Naive thymus-derived CD8-positive, alpha-beta T cell (primary cell): ENCODE measurements around the gene NDUFA3. TPM values are rescaled to one million over a fixed set of nuclear protein-coding genes. Genes with fewer than 3 reads are reported as not detected.

Experiments used
- ATAC-seq, 2 donors: fragments of 150-1000 bp; cut with Tn5 transposase in 1 of 2; sonication (Bioruptor Pico), chemical (Tn5 transposase) in 1 of 2; 1 replicate in 1 of 2; 2 replicates in 1 of 2; pipeline ENCODE4 v1.10.0; 2021; ENCODE audit warnings: mild to moderate bottlenecking in 2 of 2, moderate library complexity in 2 of 2
- POLR2A ChIA-PET: fragments of 350-600 bp; sonication (Branson Sonifier 250); formaldehyde crosslinking; loops from one replicate; lab custom pipeline; 2021; ENCODE audit warnings: antibody characterized with exemption; lab: Charles Lee
- DNase-seq, 10 donors: peaks; one replicate each; pipeline versions ENCODE4 v3.0.0 to v3.0.0-alpha.2; 2020 to 2022
- H3K27ac Mint-ChIP-seq, 10 donors: one replicate each; pipeline ENCODE4 v1.8.0; 2020 to 2022; ENCODE audit warnings: mild to moderate bottlenecking in 10 of 10, mixed read lengths in 10 of 10, moderate library complexity in 4 of 10, inconsistent platforms in 1 of 10
- H3K27me3 Mint-ChIP-seq, 5 donors: one replicate each; pipeline ENCODE4 v1.8.0; 2021 to 2022; ENCODE audit warnings: mixed read lengths in 5 of 5
- H3K36me3 Mint-ChIP-seq, 3 donors: one replicate each; pipeline ENCODE4 v1.8.0; 2020 to 2022; ENCODE audit warnings: mixed read lengths in 3 of 3, mild to moderate bottlenecking in 2 of 3, inconsistent platforms in 1 of 3
- H3K4me1 Mint-ChIP-seq, 4 donors: one replicate each; pipeline ENCODE4 v1.8.0; 2021 to 2022; ENCODE audit warnings: mixed read lengths in 4 of 4
- H3K4me3 Mint-ChIP-seq, 10 donors: one replicate each; pipeline ENCODE4 v1.8.0; 2020 to 2022; ENCODE audit warnings: mild to moderate bottlenecking in 10 of 10, mixed read lengths in 10 of 10, moderate library complexity in 6 of 10, inconsistent platforms in 1 of 10
- H3K9me3 Mint-ChIP-seq, 9 donors: one replicate each; pipeline ENCODE4 v1.8.0; 2020 to 2022; ENCODE audit warnings: mixed read lengths in 9 of 9, mild to moderate bottlenecking in 3 of 9, inconsistent platforms in 1 of 9, moderate library complexity in 1 of 9
- polyA plus RNA-seq, 3 donors: library from polyadenylated mRNA; unstranded; fragments of 300-500 nt; fragmentation: Illumina TruSeq; gene quantifications; one replicate each; pipeline ENCODE4 v1.2.3, GENCODE V29; 2021
- total RNA-seq, 8 experiments: library from RNA in 2 of 8; stranded (reverse) in 2 of 8; gene quantifications; one replicate each; pipeline ENCODE4 v1.2.3 and lab custom pipeline; 2021 to 2026

Gene NDUFA3
- total and polyA plus RNA-seq, 5 experiments from 2014 or later: 103 to 564 (median 489) TPM

DNA sequence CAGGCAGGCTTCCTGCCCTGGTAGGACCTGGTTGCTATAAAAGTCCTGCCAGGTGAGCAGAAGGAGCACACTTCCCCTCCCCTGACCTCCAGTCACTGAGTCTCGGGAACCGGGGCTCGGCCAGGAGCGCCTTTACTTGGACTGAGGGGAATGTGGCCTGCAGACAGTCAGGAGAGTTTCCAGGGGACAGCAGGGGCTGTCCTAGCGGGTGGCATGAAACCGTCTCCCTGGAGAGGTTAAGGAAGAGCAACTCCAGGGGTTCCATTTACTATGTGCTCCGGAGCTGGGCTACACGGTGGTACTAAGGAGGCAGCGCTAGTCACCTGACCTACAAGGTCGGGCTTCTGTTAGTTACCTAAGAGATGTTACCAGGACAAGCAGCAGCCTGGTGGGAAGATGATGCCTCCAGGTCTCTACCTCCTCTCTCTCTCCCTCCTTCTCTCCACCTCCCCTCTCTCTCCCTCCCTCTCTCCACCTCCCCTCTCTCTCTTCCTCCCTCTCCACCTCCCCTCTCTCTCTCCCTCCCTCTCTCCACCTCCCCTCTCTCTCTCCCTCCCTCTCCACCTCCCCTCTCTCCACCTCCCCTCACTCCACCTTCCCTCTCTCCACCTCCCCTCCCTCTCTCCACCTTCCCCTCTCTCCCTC, 30.8 kb downstream of the NDUFA3 start:
- Mint-ChIP-seq H3K9me3 (no peaks in the 10 kb centered on the region), H3K27me3 (no peaks in the 10 kb centered on the region), H3K27ac (peak overlapping the region in 2 of 10 donors; percentile 18 to 82), H3K4me3 (no peak overlapping the region), H3K36me3 (peaks cover 0 to 14% (median 3%) of the 10 kb centered on the region in 3 donors), H3K4me1 (peaks cover 8 to 23% (median 19%) of the 10 kb centered on the region in 4 donors)
- POLR2A ChIA-PET: interaction anchor here (0.6 kb wide), 1 partner anchor 59 kb away, joined by 4 read pairs; no protein-coding TSS in a partner anchor
- no peak for ATAC-seq
- DNase-seq: peak in 2 of 10 donors; percentile 51 to 69

DNA sequence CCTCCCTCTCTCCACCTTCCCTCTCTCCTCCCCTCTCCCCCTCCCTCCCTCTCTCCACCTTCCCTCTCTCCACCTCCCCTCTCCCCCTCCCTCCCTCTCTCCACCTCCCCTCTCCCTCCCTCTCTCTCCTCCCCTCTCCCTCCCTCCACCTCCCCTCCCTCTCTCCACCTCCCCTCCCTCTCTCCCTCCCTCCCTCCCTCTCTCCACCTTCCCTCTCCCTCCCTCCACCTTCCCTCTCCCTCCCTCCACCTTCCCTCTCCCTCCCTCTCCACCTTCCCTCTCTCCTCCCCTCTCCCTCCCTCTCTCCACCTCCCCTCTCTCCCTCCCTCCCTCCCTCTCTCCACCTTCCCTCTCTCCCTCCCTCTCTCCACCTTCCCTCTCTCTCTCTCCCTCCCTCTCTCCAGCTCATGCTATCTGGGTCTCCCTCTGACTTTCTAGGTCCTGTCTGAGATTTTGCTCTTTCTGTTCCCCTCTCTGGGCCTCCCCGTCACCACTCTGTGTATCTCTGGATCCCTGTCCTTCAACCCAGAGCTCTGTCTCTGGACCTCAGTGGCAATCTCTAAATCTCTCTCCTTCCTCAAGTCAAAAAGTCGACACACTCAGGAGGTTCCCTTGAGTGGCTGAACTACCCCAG, 31.4 kb downstream of the NDUFA3 start:
- H3K4me3 Mint-ChIP-seq: peak overlapping the region in 2 of 10 donors; percentile 4 to 26
- DNase-seq: no peak
- H3K4me1 Mint-ChIP-seq: peaks cover 12 to 29% (median 25%) of the 10 kb centered on the region in 4 donors
- ATAC-seq: no peak
- POLR2A ChIA-PET: interaction anchor here (0.6 kb wide), 1 partner anchor 58 kb away, joined by 4 read pairs; no protein-coding TSS in a partner anchor
- peak overlapping the region in 4 of 10 donors; percentile 33 to 82 (median 60) for H3K27ac Mint-ChIP-seq
- H3K27me3 Mint-ChIP-seq: no peaks in the 10 kb centered on the region
- H3K9me3 Mint-ChIP-seq: no peaks in the 10 kb centered on the region
- H3K36me3 Mint-ChIP-seq: peaks cover 0 to 12% (median 2%) of the 10 kb centered on the region in 3 donors

DNA sequence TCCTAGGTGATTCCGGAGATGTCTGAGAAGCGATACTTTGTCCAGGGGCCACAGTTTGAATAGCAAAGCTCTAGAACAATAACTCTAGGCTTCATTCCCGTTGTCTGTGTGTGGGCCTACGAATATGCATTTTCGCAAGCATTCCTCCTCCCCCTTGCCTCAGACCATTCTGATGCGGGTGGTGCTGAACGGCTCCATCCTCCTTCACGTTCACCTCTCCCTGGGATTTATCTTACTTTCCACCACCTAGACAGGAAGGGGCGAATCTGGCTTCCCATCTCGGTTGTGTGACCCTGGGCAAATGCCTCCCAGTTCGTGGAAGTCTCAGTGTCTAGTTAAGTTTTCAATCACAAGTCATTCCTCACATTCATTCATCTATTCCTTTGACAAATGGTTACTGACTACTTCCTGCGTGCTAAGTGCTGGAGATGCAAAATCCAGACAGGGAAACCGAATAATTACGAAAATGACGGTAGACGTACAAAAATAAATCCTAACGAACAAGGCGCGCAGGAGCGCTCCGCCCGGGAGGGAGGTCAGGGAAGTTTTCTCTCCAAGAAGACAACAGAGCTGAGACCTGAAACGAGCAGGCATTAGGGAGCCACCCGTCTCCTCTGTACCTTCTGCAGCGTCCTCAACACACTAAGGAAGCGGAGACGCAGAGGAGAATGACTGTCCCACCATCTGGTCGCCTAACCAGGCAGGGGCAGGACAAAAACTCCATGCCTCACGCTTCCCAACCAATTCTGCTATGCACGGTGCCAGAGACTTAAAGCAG, 33.6 kb downstream of the NDUFA3 start:
- Mint-ChIP-seq H3K4me3 (peak overlapping the region; percentile 78 to 94 (median 90)), H3K9me3 (no peaks in the 10 kb centered on the region), H3K27ac (peak overlapping the region; percentile 14 to 95 (median 90)), H3K4me1 (peaks cover 23 to 49% (median 45%) of the 10 kb centered on the region in 4 donors), H3K27me3 (no peaks in the 10 kb centered on the region), H3K36me3 (peaks cover 0 to 14% (median 2%) of the 10 kb centered on the region in 3 donors)
- POLR2A ChIA-PET: interaction anchor here (0.7 to 4.5 kb wide), 19 partner anchors 10 to 1518 kb away, joined by 3 to 129 read pairs (median 5); partner anchors contain the start of genes LENG1, LENG8, LENG9 and MBOAT7
- DNase-seq: peak in 1 of 10 donors; percentile 15
- ATAC-seq: no peak

DNA sequence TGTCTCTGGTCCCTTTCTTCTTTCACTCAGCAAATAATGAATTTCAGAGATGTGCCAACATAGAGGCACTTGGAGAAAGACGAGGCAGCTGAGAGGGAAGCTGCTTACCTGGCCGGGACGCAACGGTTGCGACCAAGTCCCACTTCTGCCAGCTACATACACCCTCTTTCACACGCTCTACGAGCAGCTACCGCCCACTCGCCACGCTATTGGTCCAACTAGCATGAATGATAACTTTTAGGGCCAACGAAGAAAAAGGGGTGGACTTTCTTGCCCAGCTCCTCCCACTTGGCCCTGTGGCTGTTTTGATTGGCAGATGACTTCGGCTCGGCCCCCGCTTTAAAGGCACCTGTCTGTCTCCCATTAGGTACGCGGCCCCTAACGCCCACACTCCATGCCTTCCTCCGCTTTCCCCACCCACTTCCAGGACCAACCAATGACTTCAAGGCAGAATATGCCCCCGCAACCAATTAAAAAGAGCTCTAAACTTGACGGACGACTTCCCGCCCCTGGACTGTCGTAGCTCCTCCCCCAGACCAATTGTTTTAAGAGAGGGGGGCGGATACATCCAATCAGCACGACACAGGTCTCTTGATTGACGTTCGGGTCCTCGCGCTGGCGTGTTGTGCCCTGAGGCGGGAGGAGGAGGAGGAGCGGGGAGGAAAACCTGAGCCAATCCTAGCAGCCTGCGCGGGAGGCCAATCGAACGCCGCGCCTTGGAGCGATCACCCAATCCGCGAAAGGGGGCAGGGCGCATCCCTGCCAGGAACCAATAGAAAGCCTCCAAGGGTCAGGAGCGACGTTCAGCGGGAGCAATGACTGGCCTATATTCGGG, 34.4 kb downstream of the NDUFA3 start:
- no peaks in the 10 kb centered on the region for H3K9me3 Mint-ChIP-seq
- peak overlapping the region; percentile 78 to 94 (median 90) for H3K4me3 Mint-ChIP-seq
- peak overlapping the region; percentile 14 to 95 (median 90) for H3K27ac Mint-ChIP-seq
- DNase-seq (peak; percentile 95 to 100 (median 100)), ATAC-seq (peak; percentile 80)
- H3K36me3 Mint-ChIP-seq: peaks cover 0 to 11% (median 0%) of the 10 kb centered on the region in 3 donors
- POLR2A ChIA-PET: interaction anchor here (0.6 to 4.5 kb wide), 27 partner anchors 11 to 1947 kb away, joined by 3 to 129 read pairs (median 4); partner anchors contain the start of genes LENG1, LENG8, LENG9 and MBOAT7
- peaks cover 26 to 52% (median 51%) of the 10 kb centered on the region in 4 donors for H3K4me1 Mint-ChIP-seq
- H3K27me3 Mint-ChIP-seq: no peaks in the 10 kb centered on the region

DNA sequence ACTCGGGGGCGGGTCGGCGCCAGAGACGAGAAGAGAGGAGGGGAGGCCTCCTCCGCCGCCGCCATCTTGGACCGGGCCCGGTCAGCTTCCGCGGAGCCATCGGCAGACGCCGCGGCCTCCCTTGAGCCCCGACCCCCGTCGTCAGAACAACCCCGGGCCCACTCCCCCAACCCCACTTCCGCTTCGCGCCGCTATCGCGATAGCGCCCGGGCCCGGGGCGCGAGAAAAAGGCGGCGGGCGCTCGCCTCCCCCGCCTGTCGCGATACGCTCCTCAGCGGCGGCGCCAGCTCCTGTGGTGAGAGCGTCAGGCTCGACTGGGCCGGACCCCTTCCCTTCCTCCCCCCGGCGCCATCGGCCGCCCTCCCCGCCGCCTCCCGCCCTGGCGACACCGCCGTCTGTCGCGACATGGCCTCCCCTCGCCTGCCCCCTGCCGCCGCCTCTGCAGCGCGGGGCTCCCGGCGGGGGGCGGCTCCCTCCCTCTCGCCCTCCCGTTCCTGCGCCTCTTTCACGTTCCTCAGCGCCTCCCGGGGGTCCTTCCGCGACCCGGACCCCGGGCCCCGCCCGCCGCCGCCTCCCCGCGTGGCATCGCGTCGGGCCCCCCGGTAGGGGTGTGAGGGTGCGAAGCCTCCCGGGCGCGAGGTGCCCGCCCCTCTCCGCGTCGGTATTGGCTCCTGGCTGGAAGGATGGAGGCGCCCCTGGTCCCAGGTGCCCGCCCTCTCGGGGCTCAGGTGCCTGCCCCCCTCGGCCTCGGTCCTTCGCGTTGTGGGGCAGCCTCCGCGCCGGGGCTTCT, 35.2 kb downstream of the NDUFA3 start, which contains the start of gene CNOT3:
CNOT3 (plus strand) TSS at position 64 of the 790 bp plus-strand sequence. CDS start 5,217 bp downstream, outside the sequence.
- peaks cover 0 to 14% (median 0%) of the 10 kb centered on the region in 3 donors for H3K36me3 Mint-ChIP-seq

DNA sequence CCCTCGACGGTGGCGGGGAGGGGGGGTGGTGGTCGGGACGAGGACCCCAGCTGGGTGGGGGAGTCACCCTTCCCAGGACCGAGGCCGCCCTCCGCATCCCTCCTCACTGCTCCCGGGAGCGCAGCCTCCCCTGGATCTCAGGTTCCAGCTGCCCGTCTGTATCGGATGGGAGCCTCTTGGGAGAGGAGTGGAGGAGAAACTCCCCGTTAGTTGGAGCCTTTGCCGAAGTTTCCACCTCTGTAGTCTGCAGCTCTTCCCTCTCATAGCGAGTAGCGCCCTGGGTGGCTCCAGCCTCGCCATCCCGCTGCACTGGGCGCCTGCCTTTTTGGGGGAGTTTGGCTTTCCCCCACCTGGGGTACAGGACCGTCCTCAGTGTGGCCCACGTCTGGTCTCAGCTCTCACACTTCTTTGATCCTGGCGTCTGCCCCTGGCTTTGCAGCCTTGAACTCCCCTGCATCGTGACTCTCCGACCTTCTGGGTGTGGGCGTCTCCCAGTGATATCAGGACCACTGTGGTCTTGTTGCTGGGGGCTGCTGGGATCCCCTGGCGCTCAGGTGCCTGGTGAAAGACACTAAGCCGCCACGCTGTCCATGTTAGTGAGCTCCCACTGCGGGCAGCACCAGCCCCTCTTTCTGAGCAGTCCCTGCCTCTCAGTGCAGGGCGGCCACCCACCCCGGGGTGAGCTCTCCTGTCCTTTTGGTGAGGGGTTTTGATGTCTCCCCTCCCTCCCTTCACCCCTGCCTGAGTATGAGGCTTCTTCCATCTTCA, 36.0 kb downstream of the NDUFA3 start:
- Mint-ChIP-seq H3K4me3 (peak overlapping the region; percentile 78 to 93 (median 88)), H3K36me3 (peaks cover 0 to 22% (median 5%) of the 10 kb centered on the region in 3 donors), H3K4me1 (peaks cover 30 to 65% (median 52%) of the 10 kb centered on the region in 4 donors), H3K9me3 (no peaks in the 10 kb centered on the region), H3K27me3 (no peaks in the 10 kb centered on the region), H3K27ac (peak overlapping the region; percentile 86 to 98 (median 90))
- peak in 1 of 10 donors; percentile 31 for DNase-seq
- POLR2A ChIA-PET: interaction anchor here (1.2 to 4.5 kb wide), 5 partner anchors 11 to 61 kb away, joined by 4 to 129 read pairs (median 18); partner anchors contain the start of genes LENG1, NDUFA3, PRPF31 and RPS9
- no peak for ATAC-seq

More for the DNA sequence above, 35.2 kb downstream of the NDUFA3 start, which contains the start of gene CNOT3:
- ATAC-seq (no peak), DNase-seq (peak in 5 of 10 donors; percentile 21 to 51 (median 32))
- H3K27me3 Mint-ChIP-seq: no peaks in the 10 kb centered on the region
- H3K27ac Mint-ChIP-seq: peak within 1 kb of the TSS; percentile 87 to 98 (median 92)
- peaks cover 30 to 57% (median 52%) of the 10 kb centered on the region in 4 donors for H3K4me1 Mint-ChIP-seq
- POLR2A ChIA-PET: interaction anchor here (0.6 to 4.5 kb wide), 22 partner anchors 12 to 1948 kb away, joined by 3 to 129 read pairs (median 4); partner anchors contain the start of genes LENG1, MBOAT7, MYADM and NDUFA3
- no peaks in the 10 kb centered on the region for H3K9me3 Mint-ChIP-seq
- peak within 1 kb of the TSS; percentile 78 to 94 (median 91) for H3K4me3 Mint-ChIP-seq

DNA sequence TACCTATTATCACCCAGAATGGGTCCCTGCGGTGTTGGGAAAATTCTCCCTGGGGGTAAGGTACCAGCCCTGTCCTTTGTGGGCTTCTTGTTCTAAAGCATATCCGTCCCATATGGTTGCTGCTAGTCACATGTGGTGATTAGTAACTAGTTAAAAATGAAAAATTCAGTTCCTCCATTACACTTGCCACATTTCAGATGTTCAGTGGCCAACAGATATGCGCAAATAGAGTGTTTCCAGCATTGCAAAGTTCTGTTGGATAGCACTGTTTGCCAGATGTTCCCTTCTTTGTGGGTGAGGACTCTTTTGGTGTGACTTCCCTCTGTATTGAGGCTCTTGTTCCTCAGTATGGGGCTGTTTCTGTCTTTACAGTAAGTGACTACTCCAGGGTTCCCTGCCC, 38.7 kb downstream of the NDUFA3 start:
- H3K4me1 Mint-ChIP-seq: peaks cover 27 to 57% (median 41%) of the 10 kb centered on the region in 4 donors
- no peaks in the 10 kb centered on the region for H3K27me3 Mint-ChIP-seq
- peaks cover 0 to 48% (median 10%) of the 10 kb centered on the region in 3 donors for H3K36me3 Mint-ChIP-seq
- DNase-seq (no peak), ATAC-seq (no peak)
- peak overlapping the region in 2 of 10 donors; percentile 22 to 93 for H3K4me3 Mint-ChIP-seq
- H3K9me3 Mint-ChIP-seq: no peaks in the 10 kb centered on the region
- peak overlapping the region in 5 of 10 donors; percentile 13 to 75 (median 67) for H3K27ac Mint-ChIP-seq
- POLR2A ChIA-PET: interaction anchor here (0.9 to 1.3 kb wide), 2 partner anchors 10 to 17 kb away, joined by 3 to 4 read pairs; no protein-coding TSS in a partner anchor

DNA sequence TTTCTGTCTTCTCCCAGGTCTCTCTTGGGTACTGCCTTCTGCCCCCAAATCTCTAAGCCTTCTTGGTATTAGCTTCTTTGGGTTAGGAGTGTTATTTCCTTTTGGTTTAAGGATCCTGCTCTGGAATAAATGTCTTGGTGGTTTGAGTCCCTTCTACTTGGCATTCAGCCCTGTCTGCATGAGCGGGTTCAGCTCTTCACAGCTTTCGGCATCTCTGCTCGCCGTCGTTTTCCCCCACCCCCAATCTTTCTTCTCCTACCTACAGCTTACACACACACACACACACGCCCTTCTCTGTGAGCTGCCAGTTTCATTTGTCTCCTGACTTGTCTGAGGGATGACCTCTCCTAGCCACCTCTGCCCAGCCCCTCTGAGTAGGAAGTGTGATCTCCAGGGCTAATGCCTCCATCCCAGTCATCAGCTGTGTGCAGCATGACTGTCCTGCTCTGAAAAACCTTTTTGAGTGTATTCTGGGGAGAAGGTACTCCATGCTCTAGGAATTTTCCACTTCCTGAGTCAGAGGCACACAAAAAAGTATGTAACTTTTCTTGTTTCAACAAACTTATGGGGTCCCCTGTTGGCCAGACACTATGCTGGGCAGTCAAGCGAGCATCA, 39.6 kb downstream of the NDUFA3 start:
- POLR2A ChIA-PET: interaction anchor here (1.3 to 3.0 kb wide), 2 partner anchors 9 to 15 kb away, joined by 3 to 19 read pairs; partner anchors contain the start of gene LENG1
- DNase-seq: no peak
- no peak for ATAC-seq
- H3K27me3 Mint-ChIP-seq: no peaks in the 10 kb centered on the region
- H3K4me1 Mint-ChIP-seq: peaks cover 24 to 51% (median 35%) of the 10 kb centered on the region in 4 donors
- H3K27ac Mint-ChIP-seq: peak overlapping the region in 8 of 10 donors; percentile 12 to 91 (median 72)
- no peaks in the 10 kb centered on the region for H3K9me3 Mint-ChIP-seq
- H3K36me3 Mint-ChIP-seq: peaks cover 0 to 57% (median 10%) of the 10 kb centered on the region in 3 donors
- peak overlapping the region in 3 of 10 donors; percentile 9 to 65 (median 52) for H3K4me3 Mint-ChIP-seq

DNA sequence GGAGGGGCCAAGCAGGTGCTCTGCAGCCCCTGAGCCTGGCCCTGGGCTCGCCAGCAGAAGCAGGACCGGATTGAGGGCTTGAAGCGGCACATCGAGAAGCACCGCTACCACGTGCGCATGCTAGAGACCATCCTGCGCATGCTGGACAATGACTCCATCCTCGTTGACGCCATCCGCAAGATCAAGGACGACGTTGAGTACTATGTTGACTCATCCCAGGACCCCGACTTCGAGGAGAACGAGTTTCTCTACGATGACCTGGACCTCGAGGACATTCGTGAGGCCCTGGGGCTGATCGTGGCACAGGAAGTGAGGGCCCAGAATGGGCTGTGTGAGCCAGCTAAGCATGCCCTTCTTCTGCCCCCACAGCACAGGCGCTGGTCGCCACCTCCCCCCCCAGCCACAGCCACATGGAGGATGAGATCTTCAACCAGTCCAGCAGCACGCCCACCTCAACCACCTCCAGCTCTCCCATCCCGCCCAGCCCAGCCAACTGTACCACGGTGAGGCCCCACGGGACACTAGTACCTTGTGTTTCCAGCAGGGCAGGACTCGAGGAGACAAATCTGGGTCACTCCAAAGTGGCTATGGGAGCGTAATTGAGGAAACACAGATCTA, 43.0 kb downstream of the NDUFA3 start:
- Mint-ChIP-seq H3K4me1 (peaks cover 7 to 37% (median 19%) of the 10 kb centered on the region in 4 donors), H3K4me3 (no peak overlapping the region), H3K9me3 (no peaks in the 10 kb centered on the region), H3K36me3 (peaks cover 0 to 75% (median 10%) of the 10 kb centered on the region in 3 donors), H3K27ac (no peak overlapping the region), H3K27me3 (no peaks in the 10 kb centered on the region)
- ATAC-seq (no peak), DNase-seq (no peak)
- POLR2A ChIA-PET: interaction anchor here (1.1 to 1.9 kb wide), 2 partner anchors 14 to 31 kb away, joined by 3 to 6 read pairs; partner anchors contain the start of genes LENG1 and TFPT
